Caco-2 (cell line): ENCODE measurements around the gene PRKAG1. TPM values are rescaled to one million over a fixed set of nuclear protein-coding genes. Genes with fewer than 3 reads are reported as not detected.
A peak's percentile ranks its signal among the peaks of the same experiment; 100 is the strongest.

Experiments
- BruUV-seq: library from RNA; stranded (reverse); fragments of 400-500 nt; replicated peaks from 2 replicates; lab custom pipeline; 2021; lab: Mats Ljungman, UMichigan
- CTCF ChIA-PET: fragments of 300-600 bp; sonication (Branson Sonifier 250); formaldehyde crosslinking; loops from one replicate; lab custom pipeline; 2022; ENCODE audit warnings: antibody characterized with exemption; lab: Charles Lee
- POLR2A ChIA-PET: fragments of 300-600 bp; sonication (Branson Sonifier 250); formaldehyde crosslinking; loops from one replicate; lab custom pipeline; 2022; ENCODE audit warnings: antibody characterized with exemption; lab: Charles Lee
- DNase-seq, 2 experiments: peaks; one replicate each; pipeline versions ENCODE4 v3.0.0 to v3.0.0-alpha.2; 2020 to 2022
- H3K27me3 ChIP-seq: replicated peaks from 2 replicates; pipeline ENCODE4 v1.6.0; 2011; ENCODE audit warnings: low read length; ENCODE audit not compliant: control insufficient read depth, insufficient read depth
- H3K36me3 ChIP-seq: 2 replicates; pipeline ENCODE4 v1.5.1; 2011; ENCODE audit warnings: low read length; ENCODE audit not compliant: control insufficient read depth, insufficient read depth
- H3K4me1 ChIP-seq: fragments of 250-450 bp; sonication (Bioruptor Pico); 2 replicates; pipeline ENCODE4 v1.5.1; 2020; ENCODE audit warnings: mild to moderate bottlenecking
- H3K4me3 ChIP-seq: 2 replicates; pipeline ENCODE4 v1.5.1; 2011; ENCODE audit warnings: low read depth, mild to moderate bottlenecking, control low read depth, low read length
- H3K9me3 ChIP-seq: fragments of 250-450 bp; sonication (Bioruptor Pico); 2 replicates; pipeline ENCODE4 v1.5.1; 2020; ENCODE audit warnings: mild to moderate bottlenecking, moderate library complexity
- H3K27ac Mint-ChIP-seq: one replicate; pipeline ENCODE4 v1.8.0; 2022; ENCODE audit warnings: mixed read lengths; ENCODE audit not compliant: unreplicated experiment
- H3K27me3 Mint-ChIP-seq: one replicate; pipeline ENCODE4 v1.8.0; 2022; ENCODE audit warnings: mixed read lengths; ENCODE audit not compliant: insufficient read depth, unreplicated experiment
- H3K36me3 Mint-ChIP-seq: one replicate; pipeline ENCODE4 v1.8.0; 2022; ENCODE audit warnings: mild to moderate bottlenecking, mixed read lengths; ENCODE audit not compliant: insufficient read depth, unreplicated experiment
- H3K4me1 Mint-ChIP-seq: one replicate; pipeline ENCODE4 v1.8.0; 2022; ENCODE audit warnings: low read depth, mixed read lengths; ENCODE audit not compliant: unreplicated experiment
- H3K4me3 Mint-ChIP-seq: one replicate; pipeline ENCODE4 v1.8.0; 2022; ENCODE audit warnings: mild to moderate bottlenecking, moderate library complexity, mixed read lengths; ENCODE audit not compliant: unreplicated experiment
- H3K9me3 Mint-ChIP-seq: one replicate; pipeline ENCODE4 v1.8.0; 2022; ENCODE audit warnings: mixed read lengths; ENCODE audit not compliant: unreplicated experiment
- CTCF ChIP-seq, 2 experiments: fragments of 200-600 bp in 1 of 2; IDR thresholded peaks; 1 replicate in 1 of 2; 2 replicates in 1 of 2; pipeline versions ENCODE4 v1.5.1 to v1.8.0; 2011 to 2022; ENCODE audit warnings: antibody characterized with exemption in 1 of 2, control low read depth in 1 of 2, inconsistent platforms in 1 of 2, low read depth in 1 of 2, low read length in 1 of 2, mild to moderate bottlenecking in 1 of 2, moderate library complexity in 1 of 2; ENCODE audit not compliant: insufficient read depth in 1 of 2, severe bottlenecking in 1 of 2, unreplicated experiment in 1 of 2
- intact Hi-C: fragments of 100-400 bp; cut with micrococcal nuclease; formaldehyde crosslinking; loops from one replicate; pipeline ENCODE4 v1.10.0; 2022; ENCODE audit not compliant: unreplicated experiment
- total RNA-seq: library from RNA; stranded (reverse); gene quantifications from 2 replicates; pipeline ENCODE4 v1.2.3, GENCODE V29; 2022

Gene PRKAG1
- total RNA-seq, 1 experiment from 2014 or later, result 60.3 TPM

GRCh38 chr12:49014547-49014946, 4.0 kb downstream of the PRKAG1 start:
- Mint-ChIP-seq H3K27ac (no peak overlapping the region), H3K4me1 (peaks cover 30% of the 10 kb centered on the region), H3K27me3 (no peaks in the 10 kb centered on the region), H3K36me3 (peaks cover 47% of the 10 kb centered on the region), H3K9me3 (no peaks in the 10 kb centered on the region), H3K4me3 (no peak overlapping the region)
- Histone ChIP-seq H3K4me1 (0 out of 2 replicates have a peak, but pooled peaks cover 4% of the 10 kb centered on the region), H3K27me3 (no peaks in the 10 kb centered on the region), H3K4me3 (no peak overlapping the region), H3K36me3 (no peaks in the 10 kb centered on the region), H3K9me3 (no peaks in the 10 kb centered on the region)
- POLR2A ChIA-PET, result no interaction called here
- TF ChIP-seq CTCF (IDR thresholded peaks at IDR 0.05; ENCODE audit: insufficient read depth in 1 of 2, low read depth in 1 of 2, low read length in 1 of 2, severe bottlenecking in 1 of 2, unreplicated experiment in 1 of 2), result peak; percentile 27 to 45
- no TSS peak for BruUV-seq
- DNase-seq, result no peak
- intact Hi-C loops, result loop anchor here (1.0 kb wide), 1 partner anchor 33 kb away; no protein-coding TSS in a partner anchor
- CTCF ChIA-PET, result interaction anchor here (0.5 to 1.3 kb wide), 3 partner anchors 17 to 128 kb away, joined by 3 to 20 read pairs (median 7); partner anchors contain the start of gene DDN

GRCh38 chr12:49013428-49013827, 5.1 kb downstream of the PRKAG1 start:
- H3K27ac Mint-ChIP-seq, result no peak overlapping the region
- H3K4me3 Mint-ChIP-seq, result no peak overlapping the region
- peaks cover 44% of the 10 kb centered on the region for H3K36me3 Mint-ChIP-seq
- Histone ChIP-seq H3K36me3 (no peaks in the 10 kb centered on the region), H3K9me3 (no peaks in the 10 kb centered on the region), H3K27me3 (no peaks in the 10 kb centered on the region), H3K4me1 (0 out of 2 replicates have a peak, but pooled peaks cover 4% of the 10 kb centered on the region), H3K4me3 (no peak overlapping the region)
- ChIA-PET CTCF (interaction anchor here (1.3 kb wide), 1 partner anchor 16 kb away, joined by 20 read pairs; the partner anchor contains the start of gene DDN), POLR2A (no interaction called here)
- DNase-seq, result no peak
- H3K27me3 Mint-ChIP-seq, result no peaks in the 10 kb centered on the region
- H3K9me3 Mint-ChIP-seq, result no peaks in the 10 kb centered on the region
- no peak for TF ChIP-seq CTCF (IDR thresholded peaks at IDR 0.05; ENCODE audit: insufficient read depth in 1 of 2, low read depth in 1 of 2, low read length in 1 of 2, severe bottlenecking in 1 of 2, unreplicated experiment in 1 of 2)
- no TSS peak for BruUV-seq
- H3K4me1 Mint-ChIP-seq, result peaks cover 30% of the 10 kb centered on the region
- intact Hi-C loops, result no loop called here

GRCh38 chr12:49012739-49013138, 5.8 kb downstream of the PRKAG1 start:
- CTCF ChIA-PET, result no interaction called here
- no TSS peak for BruUV-seq

More at GRCh38 chr12:49012739-49013138, 5.8 kb downstream of the PRKAG1 start:
- POLR2A ChIA-PET, result no interaction called here
- Mint-ChIP-seq H3K27me3 (no peaks in the 10 kb centered on the region), H3K9me3 (no peaks in the 10 kb centered on the region), H3K4me3 (no peak overlapping the region), H3K4me1 (peaks cover 30% of the 10 kb centered on the region), H3K27ac (no peak overlapping the region), H3K36me3 (peaks cover 39% of the 10 kb centered on the region)
- no peak for TF ChIP-seq CTCF (IDR thresholded peaks at IDR 0.05; ENCODE audit: insufficient read depth in 1 of 2, low read depth in 1 of 2, low read length in 1 of 2, severe bottlenecking in 1 of 2, unreplicated experiment in 1 of 2)
- intact Hi-C loops, result no loop called here
- no peaks in the 10 kb centered on the region for H3K27me3 ChIP-seq
- DNase-seq, result no peak
- H3K4me3 ChIP-seq, result no peak overlapping the region
- H3K36me3 ChIP-seq, result no peaks in the 10 kb centered on the region
- H3K9me3 ChIP-seq, result no peaks in the 10 kb centered on the region
- H3K4me1 ChIP-seq, result 0 out of 2 replicates have a peak, but pooled peaks cover 4% of the 10 kb centered on the region
